Stimulated activated naive B cell treated with anti-CD40 and anti-IgM and Interleukin-4, amounts not matched to agents 10 μg/mL and 1 μg/mL and 100 μg/mL, for 72 hours (primary cell): Measurements from ENCODE around the gene PDZD7.

Source experiments
- ATAC-seq, 2 donors: fragments of 150-1000 bp; cut with Tn5 transposase; replicated peaks; 2 replicates each; pipeline ENCODE4 v1.10.0; 2021; ENCODE audit warnings: moderate library complexity in 1 of 2
- DNase-seq: peaks from one replicate; pipeline ENCODE4 v3.0.0; 2021
- H3K27ac Mint-ChIP-seq: one replicate; pipeline ENCODE4 v1.8.0; 2022; ENCODE audit warnings: mild to moderate bottlenecking, mixed read lengths
- H3K27me3 Mint-ChIP-seq, 2 donors: one replicate each; pipeline ENCODE4 v1.8.0; 2022; ENCODE audit warnings: mixed read lengths in 2 of 2
- H3K36me3 Mint-ChIP-seq, 2 donors: one replicate each; pipeline ENCODE4 v1.8.0; 2022; ENCODE audit warnings: mixed read lengths in 2 of 2, mild to moderate bottlenecking in 1 of 2
- H3K4me1 Mint-ChIP-seq, 2 donors: one replicate each; pipeline ENCODE4 v1.8.0; 2022; ENCODE audit warnings: mixed read lengths in 2 of 2, mild to moderate bottlenecking in 1 of 2
- H3K4me3 Mint-ChIP-seq, 2 donors: one replicate each; pipeline ENCODE4 v1.8.0; 2022; ENCODE audit warnings: mild to moderate bottlenecking in 2 of 2, mixed read lengths in 2 of 2, moderate library complexity in 1 of 2
- H3K9me3 Mint-ChIP-seq, 2 donors: one replicate each; pipeline ENCODE4 v1.8.0; 2022; ENCODE audit warnings: mixed read lengths in 2 of 2, mild to moderate bottlenecking in 1 of 2

The PDZD7 gene

GRCh38 chr10:101000915-101001658, 29.8 kb downstream of the PDZD7 start:
- DNase-seq, result no peak
- H3K9me3 Mint-ChIP-seq, result no peaks in the 10 kb centered on the region
- no peaks in the 10 kb centered on the region for H3K27me3 Mint-ChIP-seq
- H3K27ac Mint-ChIP-seq, result peak overlapping the region; percentile 1
- H3K4me1 Mint-ChIP-seq, result peaks cover 26 to 34% of the 10 kb centered on the region in 2 donors
- no peak for ATAC-seq
- peak overlapping the region; percentile 61 to 84 for H3K4me3 Mint-ChIP-seq
- peaks cover 14 to 16% of the 10 kb centered on the region in 2 donors for H3K36me3 Mint-ChIP-seq

- Mint-ChIP-seq H3K36me3 (peaks cover 13 to 15% of the 10 kb centered on the region in 2 donors), H3K27ac (peak overlapping the region; percentile 84), H3K4me1 (peaks cover 26 to 34% of the 10 kb centered on the region in 2 donors), H3K4me3 (peak overlapping the region; percentile 61 to 84), H3K9me3 (no peaks in the 10 kb centered on the region), H3K27me3 (no peaks in the 10 kb centered on the region)
- DNase-seq, result no peak
- ATAC-seq, result no peak
Observed at GRCh38 chr10:101000127-101000914, 30.6 kb downstream of the PDZD7 start.

GRCh38 chr10:100999742-101000126, 31.2 kb downstream of the PDZD7 start, which contains the start of gene LZTS2:
LZTS2 (plus strand) TSS chr10:100999808; CDS start chr10:101002539, 2,731 bp downstream.
- peaks cover 10 to 12% of the 10 kb centered on the region in 2 donors for H3K36me3 Mint-ChIP-seq
- no peaks in the 10 kb centered on the region for H3K9me3 Mint-ChIP-seq
- DNase-seq (no peak), ATAC-seq (peak in 1 of 2 donors; percentile 10)
- H3K4me3 Mint-ChIP-seq, result peak within 1 kb of the TSS; percentile 84
- no peaks in the 10 kb centered on the region for H3K27me3 Mint-ChIP-seq
- H3K4me1 Mint-ChIP-seq, result peaks cover 26 to 34% of the 10 kb centered on the region in 2 donors
- peak within 1 kb of the TSS; percentile 90 for H3K27ac Mint-ChIP-seq

- Mint-ChIP-seq H3K27ac (peak overlapping the region; percentile 90), H3K4me1 (peaks cover 26 to 39% of the 10 kb centered on the region in 2 donors), H3K27me3 (no peaks in the 10 kb centered on the region), H3K4me3 (peak overlapping the region; percentile 82 to 84), H3K9me3 (no peaks in the 10 kb centered on the region), H3K36me3 (peaks cover 10 to 16% of the 10 kb centered on the region in 2 donors)
- ATAC-seq, result peak; percentile 69 to 71
- peak; percentile 70 for DNase-seq
Observed at GRCh38 chr10:100998991-100999741, 31.8 kb downstream of the PDZD7 start.

GRCh38 chr10:100998183-100998990, 32.5 kb downstream of the PDZD7 start:
- H3K27ac Mint-ChIP-seq, result peak overlapping the region; percentile 90
- H3K4me1 Mint-ChIP-seq, result peaks cover 26 to 42% of the 10 kb centered on the region in 2 donors
- ATAC-seq, result peak; percentile 43 to 46
- no peaks in the 10 kb centered on the region for H3K27me3 Mint-ChIP-seq
- peaks cover 12 to 14% of the 10 kb centered on the region in 2 donors for H3K36me3 Mint-ChIP-seq
- peak overlapping the region; percentile 82 to 84 for H3K4me3 Mint-ChIP-seq
- no peaks in the 10 kb centered on the region for H3K9me3 Mint-ChIP-seq
- DNase-seq, result peak; percentile 46

- Mint-ChIP-seq H3K27me3 (no peaks in the 10 kb centered on the region), H3K4me3 (peak overlapping the region; percentile 82 to 84), H3K36me3 (peaks cover 14 to 20% of the 10 kb centered on the region in 2 donors), H3K27ac (peak overlapping the region; percentile 90), H3K9me3 (no peaks in the 10 kb centered on the region), H3K4me1 (peaks cover 26 to 46% of the 10 kb centered on the region in 2 donors)
- DNase-seq (peak; percentile 68), ATAC-seq (peak; percentile 36 to 49)
Observed at GRCh38 chr10:100997360-100998182, 33.4 kb downstream of the PDZD7 start.

- H3K4me1 Mint-ChIP-seq, result peaks cover 26 to 46% of the 10 kb centered on the region in 2 donors
- peak overlapping the region; percentile 96 for H3K27ac Mint-ChIP-seq
- no peak for DNase-seq
- no peaks in the 10 kb centered on the region for H3K9me3 Mint-ChIP-seq
- H3K27me3 Mint-ChIP-seq, result no peaks in the 10 kb centered on the region
- peaks cover 16 to 20% of the 10 kb centered on the region in 2 donors for H3K36me3 Mint-ChIP-seq
- ATAC-seq, result peak; percentile 12 to 24
- H3K4me3 Mint-ChIP-seq, result peak overlapping the region; percentile 82 to 84
Observed at GRCh38 chr10:100996678-100997359, 34.1 kb downstream of the PDZD7 start.

GRCh38 chr10:100995181-100995580, 35.7 kb downstream of the PDZD7 start:
- H3K9me3 Mint-ChIP-seq, result no peaks in the 10 kb centered on the region
- H3K4me1 Mint-ChIP-seq, result peaks cover 27 to 47% of the 10 kb centered on the region in 2 donors
- DNase-seq (no peak), ATAC-seq (no peak)
- no peaks in the 10 kb centered on the region for H3K27me3 Mint-ChIP-seq
- H3K4me3 Mint-ChIP-seq, result no peak overlapping the region
- H3K36me3 Mint-ChIP-seq, result peaks cover 25 to 29% of the 10 kb centered on the region in 2 donors
- H3K27ac Mint-ChIP-seq, result no peak overlapping the region

GRCh38 chr10:100993986-100994708, 36.8 kb downstream of the PDZD7 start:
- Mint-ChIP-seq H3K4me3 (no peak overlapping the region), H3K36me3 (peaks cover 25 to 35% of the 10 kb centered on the region in 2 donors), H3K27me3 (no peaks in the 10 kb centered on the region), H3K27ac (peak overlapping the region; percentile 71), H3K4me1 (peaks cover 27 to 50% of the 10 kb centered on the region in 2 donors), H3K9me3 (no peaks in the 10 kb centered on the region)
- DNase-seq (no peak), ATAC-seq (no peak)

GRCh38 chr10:100989088-100989487, 41.8 kb downstream of the PDZD7 start:
- Mint-ChIP-seq H3K27me3 (no peaks in the 10 kb centered on the region), H3K4me1 (peaks cover 24 to 60% of the 10 kb centered on the region in 2 donors), H3K36me3 (peaks cover 45 to 53% of the 10 kb centered on the region in 2 donors), H3K27ac (no peak overlapping the region), H3K4me3 (peak overlapping the region in 1 of 2 donors; percentile 16), H3K9me3 (no peaks in the 10 kb centered on the region)
- DNase-seq, result no peak
- ATAC-seq, result no peak

- no peaks in the 10 kb centered on the region for H3K27me3 Mint-ChIP-seq
- peaks cover 43 to 50% of the 10 kb centered on the region in 2 donors for H3K36me3 Mint-ChIP-seq
- DNase-seq (no peak), ATAC-seq (no peak)
- H3K4me1 Mint-ChIP-seq, result peaks cover 25 to 55% of the 10 kb centered on the region in 2 donors
- H3K9me3 Mint-ChIP-seq, result no peaks in the 10 kb centered on the region
- peak overlapping the region; percentile 93 to 96 for H3K4me3 Mint-ChIP-seq
- H3K27ac Mint-ChIP-seq, result no peak overlapping the region
Observed at GRCh38 chr10:100988166-100988565, 42.8 kb downstream of the PDZD7 start.

- no peaks in the 10 kb centered on the region for H3K27me3 Mint-ChIP-seq
- peak; percentile 23 to 28 for ATAC-seq
- peaks cover 25 to 53% of the 10 kb centered on the region in 2 donors for H3K4me1 Mint-ChIP-seq
Observed at GRCh38 chr10:100987685-100988049, 43.3 kb downstream of the PDZD7 start.

More at GRCh38 chr10:100987685-100988049, 43.3 kb downstream of the PDZD7 start:
- Mint-ChIP-seq H3K4me3 (peak overlapping the region; percentile 93 to 96), H3K9me3 (no peaks in the 10 kb centered on the region), H3K36me3 (peaks cover 39 to 49% of the 10 kb centered on the region in 2 donors), H3K27ac (peak overlapping the region; percentile 94)
- no peak for DNase-seq
